Measurements from ENCODE around the gene HTR2B. TPM values are rescaled to one million over a fixed set of nuclear protein-coding genes. Genes with fewer than 3 reads are reported as not detected.

HTR2B gene
- 0.09 TPM in 1 of 5 replicates, not detected in the others for total RNA-seq (2022; extraction: Qiagen RNA extraction)

GRCh38 chr2:231124838-231125568 lies at the start of gene HTR2B:
TSS of gene HTR2B (minus strand) at chr2:231125042. CDS start at chr2:231123764, 1,278 bp downstream.

Other genes starting within 250 kb of the HTR2B start
- gene GPR55, start 199.8 kb downstream of the HTR2B start, total RNA-seq (2022; extraction: Qiagen RNA extraction): 0.04 TPM in 1 of 5 replicates, not detected in the others
- not detected in 5 replicates for gene SPATA3, start 128.9 kb downstream of the HTR2B start, total RNA-seq (2022; extraction: Qiagen RNA extraction)
- gene C2orf72, start 87.5 kb downstream of the HTR2B start, total RNA-seq (2022; extraction: Qiagen RNA extraction): 4.8 to 7.5 TPM (median 6.2 TPM) in 5 replicates
- 107 to 114 TPM (median 112 TPM) in 5 replicates for gene PSMD1, start 68.2 kb downstream of the HTR2B start, total RNA-seq (2022; extraction: Qiagen RNA extraction)
- gene ARMC9, start 73.6 kb upstream of the HTR2B start, total RNA-seq (2022; extraction: Qiagen RNA extraction): 13.8 to 16.1 TPM (median 14.5 TPM) in 5 replicates

Data from A549 treated with Mapracorat at 1 μM for 4 hours (cell line).